RPMI7951 (cell line): ENCODE results near the gene SF3B4. TPM values are rescaled to one million over a fixed set of nuclear protein-coding genes. Genes with fewer than 3 reads are reported as not detected.
"Not testable (repeated sequence)": the region's sequence is repeated elsewhere in the genome, so short reads cannot be mapped to it uniquely, and the experiment has no call there.

Experiments used
- DNase-seq: peaks from one replicate; pipeline ENCODE4 v3.0.0-alpha.2; 2012; ENCODE audit warnings: low read depth
- total RNA-seq: library from RNA; depleted of rRNA; stranded (reverse); fragments of >200 nt; shearing (Covaris generic); gene quantifications from 2 replicates; pipeline ENCODE4 v1.2.3, GENCODE V29; 2014; rRNA removed

SF3B4 gene
- total RNA-seq, result 22.0 and 33.2 TPM in 2 replicates

GRCh38 chr1:149927563-149928400 is at the start of gene SF3B4:
SF3B4 (minus strand) TSS chr1:149927803; CDS start chr1:149927759, 44 bp downstream.
- DNase-seq, result peak; percentile 89

- no peak for DNase-seq
Measured at GRCh38 chr1:149977345-149977744, 49.7 kb upstream of the SF3B4 start.

GRCh38 chr1:149972547-149972946 is 44.9 kb upstream of the SF3B4 start:
- no peak for DNase-seq

- no peak for DNase-seq
Measured at GRCh38 chr1:149967646-149968045, 40.0 kb upstream of the SF3B4 start.

GRCh38 chr1:149967041-149967440 is 39.4 kb upstream of the SF3B4 start:
- DNase-seq, result no peak

GRCh38 chr1:149966405-149966804 is 38.8 kb upstream of the SF3B4 start:
- DNase-seq, result no peak

GRCh38 chr1:149965440-149965839 is 37.8 kb upstream of the SF3B4 start:
- DNase-seq, result no peak

GRCh38 chr1:149963358-149963757 is 35.8 kb upstream of the SF3B4 start:
- DNase-seq, result no peak

- DNase-seq, result no peak
Measured at GRCh38 chr1:149962736-149963135, 35.1 kb upstream of the SF3B4 start.

GRCh38 chr1:149962039-149962647 is 34.5 kb upstream of the SF3B4 start:
- peak; percentile 71 for DNase-seq

- DNase-seq, result not testable (repeated sequence)
Measured at GRCh38 chr1:149957548-149957947, 29.9 kb upstream of the SF3B4 start.

- no peak for DNase-seq
Measured at GRCh38 chr1:149949911-149950310, 22.3 kb upstream of the SF3B4 start.

GRCh38 chr1:149945206-149945605 is 17.6 kb upstream of the SF3B4 start:
- DNase-seq, result no peak

GRCh38 chr1:149942885-149943284 is 15.3 kb upstream of the SF3B4 start:
- no peak for DNase-seq

- peak; percentile 13 for DNase-seq
Measured at GRCh38 chr1:149942207-149942606, 14.6 kb upstream of the SF3B4 start.

- no peak for DNase-seq
Measured at GRCh38 chr1:149940427-149940826, 12.8 kb upstream of the SF3B4 start.

GRCh38 chr1:149938668-149939003 is 11.0 kb upstream of the SF3B4 start:
- not testable (repeated sequence) for DNase-seq

GRCh38 chr1:149937759-149938158 is 10.2 kb upstream of the SF3B4 start:
- no peak for DNase-seq

GRCh38 chr1:149936992-149937705 is 9.5 kb upstream of the SF3B4 start:
- peak; percentile 65 for DNase-seq

GRCh38 chr1:149936170-149936991 is 8.8 kb upstream of the SF3B4 start, which contains the start of gene MTMR11:
MTMR11 (minus strand) TSS chr1:149936879; CDS start chr1:149936647, 232 bp downstream.
- DNase-seq, result peak; percentile 45

GRCh38 chr1:149934356-149934755 is 6.8 kb upstream of the SF3B4 start:
- DNase-seq, result no peak

GRCh38 chr1:149933208-149933607 is 5.6 kb upstream of the SF3B4 start:
- no peak for DNase-seq
